AG04449 (cell line): ENCODE measurements around the gene DIP2C.

Source experiments
- CTCF ChIA-PET: fragments of 350-600 bp; formaldehyde crosslinking; extraction: SDS; loops from one replicate; lab custom pipeline; 2021; ENCODE audit warnings: antibody characterized with exemption; lab: Yijun Ruan, JAX
- POLR2A ChIA-PET: fragments of 400-600, 350-600 bp; formaldehyde crosslinking; extraction: SDS; loops from one replicate; lab custom pipeline; 2020; ENCODE audit warnings: antibody characterized with exemption, inconsistent platforms; lab: Yijun Ruan, JAX
- DNase-seq: peaks from one replicate; pipeline ENCODE4 v3.0.0-alpha.2; 2010; ENCODE audit warnings: low read depth, low spot score
- H3K4me3 ChIP-seq: 2 replicates; pipeline ENCODE4 v1.5.1; 2011; ENCODE audit warnings: low read depth, mild to moderate bottlenecking, control low read depth, low read length
- CTCF ChIP-seq: IDR thresholded peaks from one replicate; pipeline ENCODE4 v1.5.1; 2011; ENCODE audit warnings: mild to moderate bottlenecking, moderate library complexity, low read length, control low read depth, inconsistent platforms; ENCODE audit not compliant: insufficient read depth; ENCODE audit errors: missing control alignments

Gene DIP2C

GRCh38 chr10:556971-557637 is 132.4 kb downstream of the DIP2C start:
- no peak for TF ChIP-seq CTCF
- POLR2A ChIA-PET: interaction anchor here (0.7 kb wide), 1 partner anchor 13 kb away, joined by 3 read pairs; no protein-coding TSS in a partner anchor
- H3K4me3 ChIP-seq: no peak overlapping the region
- CTCF ChIA-PET: no interaction called here
- DNase-seq: no peak

GRCh38 chr10:555682-556350 is 133.7 kb downstream of the DIP2C start:
- CTCF ChIA-PET: no interaction called here
- H3K4me3 ChIP-seq: no peak overlapping the region
- TF ChIP-seq CTCF: no peak
- POLR2A ChIA-PET: no interaction called here
- DNase-seq: no peak

- TF ChIP-seq CTCF: no peak
- ChIA-PET CTCF (no interaction called here), POLR2A (no interaction called here)
- H3K4me3 ChIP-seq: no peak overlapping the region
- DNase-seq: no peak
Observed at GRCh38 chr10:555281-555680, 134.2 kb downstream of the DIP2C start.

- CTCF ChIA-PET: interaction anchor here (2.3 kb wide), 1 partner anchor 43 kb away, joined by 8 read pairs; no protein-coding TSS in a partner anchor
- no peak overlapping the region for H3K4me3 ChIP-seq
- POLR2A ChIA-PET: no interaction called here
- TF ChIP-seq CTCF: no peak
- DNase-seq: no peak
Observed at GRCh38 chr10:554182-554848, 135.2 kb downstream of the DIP2C start.

GRCh38 chr10:553233-553632 is 136.2 kb downstream of the DIP2C start:
- POLR2A ChIA-PET: no interaction called here
- no peak for TF ChIP-seq CTCF
- no peak for DNase-seq
- CTCF ChIA-PET: interaction anchor here (1.3 to 2.3 kb wide), 3 partner anchors 17 to 84 kb away, joined by 3 to 8 read pairs (median 4); no protein-coding TSS in a partner anchor
- no peak overlapping the region for H3K4me3 ChIP-seq

GRCh38 chr10:552679-553078 is 136.8 kb downstream of the DIP2C start:
- TF ChIP-seq CTCF: no peak
- ChIA-PET POLR2A (no interaction called here), CTCF (interaction anchor here (0.7 to 2.3 kb wide), 4 partner anchors 10 to 85 kb away, joined by 3 to 8 read pairs (median 4); no protein-coding TSS in a partner anchor)
- H3K4me3 ChIP-seq: no peak overlapping the region
- DNase-seq: no peak
